SK-N-SH treated with all-trans-retinoic acid at 6 μM for 48 hours (cell line): ENCODE results near the gene DONSON.

Source experiments
- ARNTL ChIP-seq: fragments of 450-650 bp; formaldehyde crosslinking; IDR thresholded peaks from 2 replicates; pipeline ENCODE4 v1.5.0; 2020; ENCODE audit warnings: low read depth, mild to moderate bottlenecking, moderate library complexity, borderline replicate concordance
- BACH2 ChIP-seq: fragments of 250-450 bp; sonication (Bioruptor Pico); IDR thresholded peaks from 2 replicates; pipeline ENCODE4 v1.9.0; 2021; ENCODE audit warnings: mild to moderate bottlenecking, borderline replicate concordance
- ESRRG ChIP-seq: fragments of 250-450 bp; sonication (Bioruptor Pico); IDR thresholded peaks from 2 replicates; pipeline ENCODE4 v1.6.1; 2021; ENCODE audit warnings: mild to moderate bottlenecking
- ISL1 ChIP-seq: fragments of 250-450 bp; sonication (Bioruptor Pico); IDR thresholded peaks from 2 replicates; pipeline ENCODE4 v2.1.2; 2022; ENCODE audit warnings: mild to moderate bottlenecking, moderate library complexity
- RARB ChIP-seq: fragments of 250-450 bp; sonication (Bioruptor Pico); IDR thresholded peaks from 2 replicates; pipeline ENCODE4 v1.8.0; 2021; ENCODE audit warnings: mild to moderate bottlenecking, moderate library complexity
- TCF4 ChIP-seq: fragments of 250-450 bp; sonication (Bioruptor Pico); IDR thresholded peaks from 2 replicates; pipeline ENCODE4 v1.8.0; 2021; ENCODE audit warnings: mild to moderate bottlenecking, moderate library complexity, borderline replicate concordance
- ZC3H10 ChIP-seq: fragments of 250-450 bp; sonication (Bioruptor Pico); IDR thresholded peaks from 2 replicates; pipeline ENCODE4 v1.5.1; 2021; ENCODE audit warnings: mild to moderate bottlenecking, moderate library complexity
- ZFP3 ChIP-seq: fragments of 250-450 bp; sonication (Bioruptor Pico); IDR thresholded peaks from 2 replicates; pipeline ENCODE4 v1.5.0; 2020; ENCODE audit warnings: mild to moderate bottlenecking, moderate library complexity
- TF ChIP-seq, protein P1 (sequence below): fragments of 250-450 bp; sonication (Bioruptor Pico); IDR thresholded peaks from 2 replicates; pipeline ENCODE4 v1.5.1; 2020; ENCODE audit warnings: low read depth, mild to moderate bottlenecking, moderate library complexity
- TF ChIP-seq, protein P2 (sequence below): fragments of 250-450 bp; sonication (Bioruptor Pico); IDR thresholded peaks from 2 replicates; pipeline ENCODE4 v1.5.0; 2020; ENCODE audit warnings: mild to moderate bottlenecking, moderate library complexity
- TF ChIP-seq, protein P3 (sequence below): fragments of 250-450 bp; sonication (Bioruptor Pico); IDR thresholded peaks from 2 replicates; pipeline ENCODE4 v1.5.1; 2021; ENCODE audit warnings: mild to moderate bottlenecking, moderate library complexity

DNA sequence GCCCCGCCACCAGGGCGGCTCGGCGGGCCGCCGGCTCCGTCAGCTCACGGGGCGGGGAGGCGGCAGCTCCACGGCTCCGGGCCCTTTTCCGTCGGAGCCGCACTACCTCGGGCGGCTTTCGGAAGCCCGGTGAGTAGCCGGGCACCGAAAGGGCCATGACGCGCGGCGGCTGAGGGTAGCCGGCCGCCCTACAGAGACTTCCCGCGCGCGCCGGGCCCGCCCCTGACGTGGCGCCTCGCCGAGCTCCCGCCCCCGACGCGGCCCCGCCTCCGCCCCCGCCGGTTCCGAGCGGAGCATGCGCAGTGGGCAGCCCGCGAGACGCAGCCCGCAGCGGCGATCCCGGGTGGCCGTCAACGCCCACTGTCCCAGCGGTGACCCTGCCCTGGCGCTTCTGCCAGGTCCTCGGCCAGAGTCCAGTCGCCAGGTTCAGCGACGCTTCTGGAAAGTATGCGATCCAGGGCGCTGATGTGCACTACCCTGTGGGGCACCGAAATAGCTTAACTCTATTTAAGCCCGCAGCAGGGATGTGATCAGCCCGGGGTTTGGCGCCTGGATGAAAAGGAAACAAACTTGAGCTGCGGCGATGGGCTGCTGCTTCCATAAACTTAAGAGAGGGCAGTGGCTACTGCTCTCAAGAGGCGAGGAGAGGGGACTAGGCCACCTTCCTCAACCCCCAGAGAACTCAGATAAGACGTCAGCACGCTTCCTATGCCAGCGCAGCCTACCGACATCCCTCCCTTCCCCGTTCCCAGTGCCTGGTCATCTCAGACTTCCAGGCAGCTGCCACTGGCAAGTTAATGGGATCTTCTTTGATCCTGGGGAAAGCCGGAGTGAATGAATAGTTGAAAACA lies at the start of gene DONSON:
- TF ChIP-seq ESRRG (CRISPR knock-in tag) (no peak), TCF4 (CRISPR knock-in tag) (no peak; the same call in 1 of the 2 replicates), ARNTL (CRISPR knock-in tag) (no peak), RARB (CRISPR knock-in tag) (no peak), BACH2 (CRISPR knock-in tag) (no peak), ISL1 (CRISPR knock-in tag) (no peak), ZC3H10 (CRISPR knock-in tag) (peak; percentile 31; the same call in 1 of the 2 replicates), ZFP3 (CRISPR knock-in tag) (no peak)
- TF ChIP-seq, protein P1, sequence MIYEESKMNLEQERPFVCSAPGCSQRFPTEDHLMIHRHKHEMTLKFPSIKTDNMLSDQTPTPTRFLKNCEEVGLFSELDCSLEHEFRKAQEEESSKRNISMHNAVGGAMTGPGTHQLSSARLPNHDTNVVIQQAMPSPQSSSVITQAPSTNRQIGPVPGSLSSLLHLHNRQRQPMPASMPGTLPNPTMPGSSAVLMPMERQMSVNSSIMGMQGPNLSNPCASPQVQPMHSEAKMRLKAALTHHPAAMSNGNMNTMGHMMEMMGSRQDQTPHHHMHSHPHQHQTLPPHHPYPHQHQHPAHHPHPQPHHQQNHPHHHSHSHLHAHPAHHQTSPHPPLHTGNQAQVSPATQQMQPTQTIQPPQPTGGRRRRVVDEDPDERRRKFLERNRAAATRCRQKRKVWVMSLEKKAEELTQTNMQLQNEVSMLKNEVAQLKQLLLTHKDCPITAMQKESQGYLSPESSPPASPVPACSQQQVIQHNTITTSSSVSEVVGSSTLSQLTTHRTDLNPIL (CRISPR knock-in tag): no peak
- TF ChIP-seq, protein P2, sequence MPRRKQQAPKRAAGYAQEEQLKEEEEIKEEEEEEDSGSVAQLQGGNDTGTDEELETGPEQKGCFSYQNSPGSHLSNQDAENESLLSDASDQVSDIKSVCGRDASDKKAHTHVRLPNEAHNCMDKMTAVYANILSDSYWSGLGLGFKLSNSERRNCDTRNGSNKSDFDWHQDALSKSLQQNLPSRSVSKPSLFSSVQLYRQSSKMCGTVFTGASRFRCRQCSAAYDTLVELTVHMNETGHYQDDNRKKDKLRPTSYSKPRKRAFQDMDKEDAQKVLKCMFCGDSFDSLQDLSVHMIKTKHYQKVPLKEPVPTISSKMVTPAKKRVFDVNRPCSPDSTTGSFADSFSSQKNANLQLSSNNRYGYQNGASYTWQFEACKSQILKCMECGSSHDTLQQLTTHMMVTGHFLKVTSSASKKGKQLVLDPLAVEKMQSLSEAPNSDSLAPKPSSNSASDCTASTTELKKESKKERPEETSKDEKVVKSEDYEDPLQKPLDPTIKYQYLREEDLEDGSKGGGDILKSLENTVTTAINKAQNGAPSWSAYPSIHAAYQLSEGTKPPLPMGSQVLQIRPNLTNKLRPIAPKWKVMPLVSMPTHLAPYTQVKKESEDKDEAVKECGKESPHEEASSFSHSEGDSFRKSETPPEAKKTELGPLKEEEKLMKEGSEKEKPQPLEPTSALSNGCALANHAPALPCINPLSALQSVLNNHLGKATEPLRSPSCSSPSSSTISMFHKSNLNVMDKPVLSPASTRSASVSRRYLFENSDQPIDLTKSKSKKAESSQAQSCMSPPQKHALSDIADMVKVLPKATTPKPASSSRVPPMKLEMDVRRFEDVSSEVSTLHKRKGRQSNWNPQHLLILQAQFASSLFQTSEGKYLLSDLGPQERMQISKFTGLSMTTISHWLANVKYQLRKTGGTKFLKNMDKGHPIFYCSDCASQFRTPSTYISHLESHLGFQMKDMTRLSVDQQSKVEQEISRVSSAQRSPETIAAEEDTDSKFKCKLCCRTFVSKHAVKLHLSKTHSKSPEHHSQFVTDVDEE (CRISPR knock-in tag): peak; percentile 76; the same call in 1 of the 2 replicates
- TF ChIP-seq, protein P3, sequence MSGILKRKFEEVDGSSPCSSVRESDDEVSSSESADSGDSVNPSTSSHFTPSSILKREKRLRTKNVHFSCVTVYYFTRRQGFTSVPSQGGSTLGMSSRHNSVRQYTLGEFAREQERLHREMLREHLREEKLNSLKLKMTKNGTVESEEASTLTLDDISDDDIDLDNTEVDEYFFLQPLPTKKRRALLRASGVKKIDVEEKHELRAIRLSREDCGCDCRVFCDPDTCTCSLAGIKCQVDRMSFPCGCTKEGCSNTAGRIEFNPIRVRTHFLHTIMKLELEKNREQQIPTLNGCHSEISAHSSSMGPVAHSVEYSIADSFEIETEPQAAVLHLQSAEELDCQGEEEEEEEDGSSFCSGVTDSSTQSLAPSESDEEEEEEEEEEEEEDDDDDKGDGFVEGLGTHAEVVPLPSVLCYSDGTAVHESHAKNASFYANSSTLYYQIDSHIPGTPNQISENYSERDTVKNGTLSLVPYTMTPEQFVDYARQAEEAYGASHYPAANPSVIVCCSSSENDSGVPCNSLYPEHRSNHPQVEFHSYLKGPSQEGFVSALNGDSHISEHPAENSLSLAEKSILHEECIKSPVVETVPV (CRISPR knock-in tag): 0 out of 2 replicates have a peak, but pooled peaks have one; percentile 30
